Measurements from ENCODE around the gene TMEM121.

The TMEM121 gene

DNA sequence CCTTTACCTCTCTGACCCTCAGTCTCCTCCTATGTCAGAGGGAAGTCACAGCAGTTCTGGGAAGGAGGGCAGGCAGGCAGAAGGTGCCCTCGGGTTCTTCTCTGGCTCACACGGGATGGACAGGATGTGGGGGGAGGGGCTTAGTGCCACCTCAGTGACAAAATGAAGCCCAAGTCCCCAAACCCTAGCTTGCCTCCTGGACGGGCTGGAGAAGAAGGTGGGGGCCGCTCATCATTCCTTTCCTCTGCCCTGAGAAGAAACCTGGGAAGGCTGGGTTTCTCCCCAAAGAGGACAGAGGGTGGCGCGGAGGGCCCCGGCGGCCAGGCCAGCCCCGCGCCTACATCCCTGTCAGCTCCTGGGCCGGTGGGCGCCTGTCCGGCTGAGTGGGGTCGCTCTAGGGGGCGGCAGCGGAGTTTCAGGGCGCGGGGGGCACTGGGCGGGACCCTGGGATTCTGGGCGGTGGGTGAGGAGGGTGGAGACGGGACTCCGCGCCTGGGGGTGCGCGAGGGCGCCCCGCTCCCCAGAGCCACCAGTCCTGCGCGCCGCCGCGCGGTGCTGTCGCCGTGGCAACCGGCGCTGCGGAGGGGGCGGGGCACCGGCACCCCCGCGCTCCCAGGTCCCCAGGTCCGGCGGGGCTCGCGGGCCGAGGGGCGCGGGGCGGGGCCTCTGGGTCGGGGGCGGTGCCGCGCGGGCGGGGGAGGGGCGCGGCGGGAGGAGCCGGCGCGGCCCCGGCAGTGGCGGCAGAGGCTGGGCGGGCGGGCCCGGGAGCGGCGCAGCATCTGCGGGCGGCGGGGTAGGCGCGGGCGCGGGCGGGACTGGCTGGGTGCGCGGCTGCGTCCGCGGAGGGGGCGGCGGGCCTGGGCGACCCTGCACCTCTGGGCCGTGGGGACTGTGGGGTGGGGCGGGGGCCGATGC lies at the start of gene TMEM121:
Gene TMEM121 (plus strand): TSS at position 723 of the 915 bp plus-strand sequence. CDS start 2,252 bp downstream, outside the sequence.
- DNase-seq: no peak

DNA sequence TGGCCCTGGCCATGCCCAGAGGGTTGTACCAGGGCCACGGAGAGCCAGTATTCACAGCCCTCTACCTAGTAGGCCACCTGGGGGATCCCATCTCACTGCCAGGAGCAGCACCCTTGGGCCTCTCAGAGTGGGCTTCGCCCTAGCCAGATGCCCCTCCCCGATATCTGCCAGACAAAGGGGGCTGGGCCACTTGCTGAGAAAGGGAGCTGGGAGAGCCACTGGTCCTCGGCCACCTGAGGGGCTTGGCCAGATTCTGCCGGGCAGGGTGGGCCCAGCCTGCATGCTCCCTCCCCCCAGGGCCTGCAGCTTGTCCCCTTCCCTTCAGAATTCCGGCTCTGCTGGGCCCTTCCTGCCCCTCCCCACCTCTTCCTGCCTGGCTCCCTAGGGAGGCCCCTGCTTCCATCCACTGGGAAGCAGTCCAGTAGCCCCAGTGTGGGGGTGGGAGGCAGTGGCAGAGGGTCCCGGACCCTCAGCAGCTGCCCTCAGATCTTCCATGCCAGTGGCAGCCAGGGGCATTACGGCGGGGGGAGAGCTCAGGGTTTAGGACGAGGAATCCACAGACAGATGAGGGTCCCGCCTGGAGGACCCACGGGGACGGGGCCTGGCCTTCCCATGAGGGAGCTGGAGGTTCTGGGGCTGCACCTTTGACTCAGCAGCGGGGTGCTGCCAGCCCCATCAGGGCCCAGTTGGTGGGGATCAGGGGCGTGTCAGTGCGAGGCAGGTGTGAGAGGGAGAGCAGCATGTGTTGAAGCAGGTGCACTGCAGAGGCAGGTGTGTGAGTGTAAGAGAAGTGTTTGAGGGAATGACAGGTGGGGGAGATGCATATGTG lies 49.3 kb upstream of the TMEM121 start:
- DNase-seq: no peak

GRCh38 chr14:105477660-105478397 lies 48.6 kb upstream of the TMEM121 start:
- DNase-seq: no peak

DNA sequence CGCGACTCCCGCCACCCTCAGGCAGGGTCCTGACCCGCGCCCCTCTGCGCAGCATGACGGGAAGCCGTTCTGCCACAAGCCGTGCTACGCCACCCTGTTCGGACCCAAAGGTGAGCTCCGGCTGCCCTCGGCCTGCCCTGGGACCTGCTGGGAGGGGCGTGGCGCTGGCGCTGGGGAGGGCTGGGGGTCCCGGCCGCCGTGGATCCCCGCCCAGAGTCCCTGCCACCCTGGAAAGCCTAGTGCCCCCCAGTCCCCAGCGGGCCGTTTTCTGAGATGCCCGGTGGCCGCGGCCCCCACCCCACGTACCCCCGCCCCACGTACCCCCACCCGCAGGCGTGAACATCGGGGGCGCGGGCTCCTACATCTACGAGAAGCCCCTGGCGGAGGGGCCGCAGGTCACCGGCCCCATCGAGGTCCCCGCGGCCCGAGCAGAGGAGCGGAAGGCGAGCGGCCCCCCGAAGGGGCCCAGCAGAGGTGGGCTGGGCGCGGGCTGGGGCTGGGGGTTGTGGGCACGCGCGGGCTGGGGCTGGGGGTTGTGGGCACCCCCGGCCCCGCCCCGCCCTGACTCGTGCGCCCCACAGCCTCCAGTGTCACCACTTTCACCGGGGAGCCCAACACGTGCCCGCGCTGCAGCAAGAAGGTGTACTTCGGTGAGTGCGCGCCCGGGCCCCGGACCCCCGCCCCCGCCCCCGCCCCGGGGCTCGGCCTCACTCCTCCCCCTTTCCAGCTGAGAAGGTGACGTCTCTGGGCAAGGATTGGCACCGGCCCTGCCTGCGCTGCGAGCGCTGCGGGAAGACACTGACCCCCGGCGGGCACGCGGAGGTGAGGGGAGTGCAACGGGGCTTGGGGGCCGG lies 47.8 kb upstream of the TMEM121 start:
- DNase-seq: no peak

GRCh38 chr14:105479431-105480158 lies 46.8 kb upstream of the TMEM121 start:
- DNase-seq: peak; percentile 32

DNA sequence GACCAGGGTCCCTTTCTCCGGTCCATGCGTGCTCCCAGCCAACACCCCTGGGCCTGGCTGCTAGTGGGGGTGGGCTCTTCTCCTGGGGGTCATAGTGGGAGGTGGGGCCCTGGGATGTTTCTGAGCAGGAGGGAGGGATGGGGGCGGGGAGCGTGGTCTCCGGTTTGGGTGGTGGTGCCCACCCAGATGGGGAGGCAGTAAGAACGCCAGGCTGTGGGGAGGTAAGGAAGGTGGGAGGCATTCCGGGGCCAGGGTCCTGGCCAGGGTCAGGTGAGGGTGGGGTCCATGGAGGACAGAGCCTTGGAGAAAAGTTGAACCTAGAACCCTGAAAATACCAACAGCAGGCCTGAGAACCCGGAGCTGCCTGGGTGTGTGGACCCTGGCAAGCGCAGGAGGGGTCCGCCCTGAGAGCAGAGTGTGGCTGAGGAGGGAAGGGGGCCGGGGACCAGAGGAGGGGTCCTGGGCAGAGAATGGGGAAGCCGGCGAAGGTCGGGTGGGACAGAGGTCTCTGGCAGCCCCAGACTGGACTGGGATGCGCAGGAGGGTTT lies 46.1 kb upstream of the TMEM121 start:
- no peak for DNase-seq

DNA sequence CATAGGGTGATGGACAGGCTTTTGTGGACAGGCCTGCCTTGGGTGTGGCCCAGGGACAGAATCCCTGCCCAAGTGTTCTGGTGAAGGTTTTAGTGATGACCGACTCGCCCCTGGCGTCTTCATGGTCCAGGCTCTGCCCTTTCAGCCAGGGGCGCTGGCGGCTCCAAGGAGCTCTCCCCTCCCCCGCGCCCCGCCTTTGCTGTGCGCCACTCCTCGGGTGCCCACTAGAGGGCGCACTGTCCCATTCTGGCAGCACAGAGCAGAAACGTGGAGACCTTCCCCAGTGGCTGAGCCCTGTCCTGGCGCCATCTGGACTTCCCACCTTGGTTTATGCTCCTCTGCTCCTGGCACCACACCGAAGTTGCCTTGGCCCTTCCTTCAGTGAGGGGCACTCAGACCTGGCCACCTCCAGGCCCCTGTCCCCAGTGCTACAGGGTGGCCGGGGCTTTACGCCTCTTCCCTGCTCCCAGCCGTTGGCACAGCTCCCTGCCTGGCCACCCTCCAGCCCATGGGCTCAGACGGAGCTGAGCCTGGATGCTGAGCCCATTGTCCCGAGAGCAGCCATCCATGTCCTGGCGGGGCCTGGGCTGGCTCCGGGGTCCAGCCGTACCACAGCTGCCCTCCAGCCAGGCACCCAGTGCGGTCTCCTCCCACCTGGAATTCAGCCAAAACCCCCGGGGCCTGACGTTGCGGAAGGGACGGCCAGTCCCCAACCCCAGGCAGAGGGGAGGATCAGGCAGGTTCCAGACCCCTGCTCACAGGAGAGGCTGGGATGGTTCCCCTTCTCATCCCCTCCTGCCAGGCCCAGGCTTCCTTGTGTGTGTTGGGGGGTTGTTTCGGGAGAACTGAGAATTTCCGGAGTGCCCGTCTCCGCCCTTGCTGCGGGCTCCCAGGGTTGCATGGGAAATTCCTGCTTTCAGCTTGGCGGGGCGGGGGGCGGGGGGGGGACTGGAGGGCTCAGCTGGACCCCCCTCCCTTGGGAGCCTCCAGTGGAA lies 45.3 kb upstream of the TMEM121 start:
- peak; percentile 91 for DNase-seq

GRCh38 chr14:105481886-105482457 lies 44.4 kb upstream of the TMEM121 start:
- DNase-seq: peak; percentile 98

- no peak for DNase-seq
These were observed 43.8 kb upstream of the TMEM121 start for GRCh38 chr14:105482486-105483110.

DNA sequence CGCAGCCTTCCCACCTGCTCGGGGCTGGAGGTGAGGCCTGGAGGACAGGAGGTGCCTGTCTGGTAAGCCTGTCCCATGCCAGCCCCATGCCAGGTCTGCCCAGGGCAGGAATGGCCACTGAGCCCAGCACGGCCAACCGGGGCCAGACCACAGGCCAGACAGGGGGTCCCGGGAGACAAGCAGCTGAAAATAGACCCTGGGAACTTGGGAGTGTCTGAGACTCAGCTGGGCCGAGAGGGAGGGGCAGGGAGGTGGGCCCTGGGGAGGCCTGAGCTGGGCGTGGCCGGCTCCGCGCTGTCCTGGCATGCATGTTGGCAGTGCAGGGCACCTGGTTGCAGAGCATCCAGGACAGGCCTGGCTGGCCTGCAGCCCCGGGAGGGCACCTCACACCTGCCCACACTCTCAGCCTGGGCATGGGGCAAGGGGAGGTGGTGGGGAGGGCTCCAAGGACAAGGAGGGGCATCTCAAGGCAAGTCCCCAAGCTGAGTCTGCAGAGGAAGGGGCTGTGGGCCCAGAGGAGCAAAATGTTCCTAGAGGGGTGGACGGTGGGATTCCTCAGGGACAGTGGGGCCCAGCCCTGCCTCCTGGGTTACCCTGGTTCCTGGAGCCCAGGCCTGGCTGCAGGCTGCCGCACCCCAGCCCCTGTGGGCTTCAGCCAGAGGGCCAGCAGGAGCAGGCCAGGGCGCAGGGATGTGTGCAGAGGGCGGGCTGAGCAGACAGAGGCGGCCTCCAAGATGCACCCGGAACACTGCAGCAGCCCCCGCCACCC lies 42.9 kb upstream of the TMEM121 start:
- DNase-seq: no peak

DNA sequence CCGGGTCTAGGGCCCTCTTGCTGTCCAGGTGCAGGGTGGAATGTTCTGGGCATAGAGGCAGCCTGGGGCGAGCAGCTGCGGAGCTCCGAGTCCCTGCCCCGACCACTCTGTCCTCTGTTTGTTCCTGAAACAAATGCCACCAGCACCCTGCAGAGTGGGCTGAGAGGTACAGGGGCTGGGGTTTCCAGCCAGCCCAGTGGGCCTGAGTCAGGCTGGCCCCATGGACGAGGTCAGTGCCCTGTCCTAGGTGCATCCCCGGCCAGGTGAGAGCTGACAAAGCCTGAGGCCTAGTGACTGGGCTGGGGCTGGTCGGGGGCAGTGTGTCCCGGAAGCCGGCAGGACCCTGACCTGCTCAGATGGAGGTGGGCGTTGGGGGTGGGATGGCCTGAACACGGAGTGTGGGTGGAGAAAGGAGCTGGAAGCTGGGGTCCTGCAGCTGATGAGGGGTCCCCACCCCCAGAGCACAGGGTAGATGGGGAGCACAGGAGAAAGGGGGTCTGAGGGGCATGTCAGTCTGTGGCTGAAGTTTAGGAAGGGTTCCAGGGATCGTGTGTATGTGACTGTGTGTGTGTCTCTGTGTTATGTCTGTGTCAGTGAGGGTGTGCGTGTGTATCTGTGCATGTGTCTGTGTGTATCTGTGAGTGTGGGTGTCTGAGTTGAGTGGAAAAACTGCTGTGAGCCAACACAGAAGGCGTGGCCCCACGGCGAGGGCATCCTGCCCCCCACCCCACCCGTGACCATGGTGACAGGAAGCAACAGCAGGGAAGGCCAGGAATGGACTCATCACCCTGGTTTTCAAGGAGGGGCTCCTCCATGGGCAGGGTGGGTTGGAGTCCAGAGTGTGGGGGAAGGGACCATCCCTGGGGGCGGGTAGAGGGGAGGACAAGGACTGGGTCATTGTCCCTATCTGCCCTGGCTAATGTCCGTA lies 42.0 kb upstream of the TMEM121 start:
- no peak for DNase-seq

GRCh38 chr14:105484997-105485393 lies 41.4 kb upstream of the TMEM121 start:
- no peak for DNase-seq

GRCh38 chr14:105485739-105486162 lies 40.6 kb upstream of the TMEM121 start:
- peak; percentile 34 for DNase-seq

GRCh38 chr14:105486163-105486973 lies 40.0 kb upstream of the TMEM121 start, which contains the start of gene CRIP1:
TSS of gene CRIP1 (plus strand) at chr14:105486886. CDS start at chr14:105487260, 374 bp downstream.
- DNase-seq: no peak

GRCh38 chr14:105486974-105487448 lies 39.4 kb upstream of the TMEM121 start:
- DNase-seq: no peak

All from NCI-H1694 (cell line).